GM23338 (cell line): ENCODE results near the gene BTBD9. TPM values are rescaled to one million over a fixed set of nuclear protein-coding genes. Genes with fewer than 3 reads are reported as not detected.

ENCODE experiments used
- ATAC-seq: fragments of 200-7000 bp; cut with Tn5 transposase; 3 replicates; pipeline ENCODE4 v1.9.1; 2020
- DNase-seq: peaks from one replicate; pipeline ENCODE4 v3.0.0-alpha.2; 2015; ENCODE audit warnings: low spot score
- H2AFZ ChIP-seq: fragments of 200-600 bp; sonication (generic); 2 replicates; pipeline ENCODE4 v1.8.0; 2016; ENCODE audit warnings: antibody characterized with exemption, mild to moderate bottlenecking, moderate library complexity
- H3F3A ChIP-seq: fragments of 200-600 bp; sonication (generic); replicated peaks from 2 replicates; pipeline ENCODE4 v1.8.0; 2017; ENCODE audit warnings: antibody characterized with exemption, mixed run types, low read depth
- H3K27ac ChIP-seq: fragments of 200-600 bp; sonication (generic); 2 replicates; pipeline ENCODE4 v1.6.1; 2016; ENCODE audit warnings: low read depth
- H3K27me3 ChIP-seq: fragments of 200-600 bp; sonication (generic); 2 replicates; pipeline ENCODE4 v1.8.0; 2016; ENCODE audit warnings: mild to moderate bottlenecking, mixed run types, moderate library complexity; ENCODE audit not compliant: insufficient read depth
- H3K36me3 ChIP-seq: fragments of 200-600 bp; sonication (generic); 2 replicates; pipeline ENCODE4 v1.8.0; 2016; ENCODE audit warnings: mild to moderate bottlenecking; ENCODE audit not compliant: insufficient read depth
- H3K4me1 ChIP-seq: fragments of 200-600 bp; sonication (generic); 2 replicates; pipeline ENCODE4 v1.8.0; 2016; ENCODE audit warnings: mild to moderate bottlenecking, moderate library complexity; ENCODE audit not compliant: insufficient read depth
- H3K4me2 ChIP-seq: fragments of 200-600 bp; sonication (generic); 2 replicates; pipeline ENCODE4 v1.7.1; 2017; ENCODE audit warnings: mixed run types
- H3K4me3 ChIP-seq: fragments of 200-600 bp; sonication (generic); 2 replicates; pipeline ENCODE4 v1.6.1; 2016; ENCODE audit warnings: mixed run types
- H3K79me2 ChIP-seq: fragments of 200-600 bp; sonication (generic); replicated peaks from 2 replicates; pipeline ENCODE4 v1.8.0; 2017; ENCODE audit warnings: mild to moderate bottlenecking; ENCODE audit not compliant: insufficient read depth
- H3K9me2 ChIP-seq: fragments of 200-600 bp; sonication (generic); 2 replicates; pipeline ENCODE4 v1.8.0; 2017; ENCODE audit not compliant: insufficient read depth
- H4K20me1 ChIP-seq: fragments of 200-600 bp; sonication (generic); replicated peaks from 2 replicates; pipeline ENCODE4 v1.8.0; 2017; ENCODE audit warnings: mild to moderate bottlenecking; ENCODE audit not compliant: insufficient read depth
- H3K27ac Mint-ChIP-seq: 2 replicates; pipeline ENCODE4 v1.8.0; 2020; ENCODE audit warnings: inconsistent platforms, mild to moderate bottlenecking, moderate library complexity, mixed read lengths
- H3K27me3 Mint-ChIP-seq: 3 replicates; pipeline ENCODE4 v1.8.0; 2022; ENCODE audit warnings: low read depth, mild to moderate bottlenecking, moderate library complexity, mixed read lengths, inconsistent platforms; ENCODE audit not compliant: insufficient read depth, poor library complexity
- H3K36me3 Mint-ChIP-seq: 3 replicates; pipeline ENCODE4 v1.8.0; 2021; ENCODE audit warnings: low read depth, mild to moderate bottlenecking, inconsistent platforms, moderate library complexity, mixed read lengths
- H3K4me1 Mint-ChIP-seq: 3 replicates; pipeline ENCODE4 v1.8.0; 2020; ENCODE audit warnings: mild to moderate bottlenecking, inconsistent platforms, mixed read lengths
- H3K4me3 Mint-ChIP-seq: 3 replicates; pipeline ENCODE4 v1.8.0; 2021; ENCODE audit warnings: moderate library complexity, mild to moderate bottlenecking, inconsistent platforms, mixed read lengths
- H3K9me3 Mint-ChIP-seq: 3 replicates; pipeline ENCODE4 v1.8.0; 2020; ENCODE audit warnings: moderate library complexity, mild to moderate bottlenecking, inconsistent platforms, mixed read lengths
- CREB1 ChIP-seq: fragments of 250-450 bp; sonication (Bioruptor Pico); IDR thresholded peaks from 2 replicates; pipeline ENCODE4 v1.5.0; 2020; ENCODE audit warnings: low read depth, mild to moderate bottlenecking, moderate library complexity
- ETS1 ChIP-seq: IDR thresholded peaks from 2 replicates; pipeline ENCODE4 v1.6.1; 2016; ENCODE audit warnings: antibody characterized with exemption
- EZH2 ChIP-seq: fragments of 200-600 bp; sonication (generic); IDR thresholded peaks from one replicate; pipeline ENCODE4 v1.8.0; 2017; ENCODE audit warnings: antibody characterized with exemption, mild to moderate bottlenecking, low read depth; ENCODE audit not compliant: unreplicated experiment
- JUNB ChIP-seq: IDR thresholded peaks from one replicate; pipeline ENCODE4 v1.6.1; 2016; ENCODE audit warnings: antibody characterized with exemption; ENCODE audit not compliant: unreplicated experiment
- NANOG ChIP-seq: IDR thresholded peaks from 2 replicates; pipeline ENCODE4 v1.6.1; 2016; ENCODE audit warnings: antibody characterized with exemption, borderline replicate concordance
- POLR2AphosphoS5 ChIP-seq: IDR thresholded peaks from 2 replicates; pipeline ENCODE4 v1.6.1; 2016; ENCODE audit warnings: antibody characterized with exemption, low read depth
- REST ChIP-seq: IDR thresholded peaks from one replicate; pipeline ENCODE4 v1.6.1; 2018; ENCODE audit warnings: antibody characterized with exemption; ENCODE audit not compliant: unreplicated experiment
- STAT1 ChIP-seq: IDR thresholded peaks from one replicate; pipeline ENCODE4 v1.6.1; 2016; ENCODE audit warnings: antibody characterized with exemption; ENCODE audit not compliant: unreplicated experiment
- ZNF114 ChIP-seq: fragments of 250-450 bp; sonication (Bioruptor Pico); IDR thresholded peaks from 2 replicates; pipeline ENCODE4 v1.5.0; 2020; ENCODE audit warnings: mild to moderate bottlenecking, moderate library complexity
- ZNF462 ChIP-seq: fragments of 250-450 bp; sonication (Bioruptor Pico); IDR thresholded peaks from 2 replicates; pipeline ENCODE4 v1.5.0; 2020; ENCODE audit warnings: mild to moderate bottlenecking, moderate library complexity
- polyA plus RNA-seq: library from polyadenylated mRNA; unstranded; fragments of >200 nt; fragmentation: Nextera tagmentation; extraction: Ambion mirVana; gene quantifications from 2 replicates; pipeline ENCODE4 v1.2.1, GENCODE V29; 2016
- total RNA-seq: library from RNA; depleted of rRNA; stranded (reverse); fragments of >200 nt; shearing (Covaris generic); gene quantifications from 2 replicates; pipeline ENCODE4 v1.2.3, GENCODE V29; 2014

BTBD9 gene
- total and polyA plus RNA-seq, 2 experiments from 2014 or later, result 4.2 to 5.3 TPM

- 0 out of 2 replicates have a peak overlapping the region, but pooled peaks have one; percentile 72 for H3K27ac ChIP-seq
- H3K4me3 ChIP-seq, result no peak overlapping the region
- H3K27me3 Mint-ChIP-seq, result peaks cover 9% of the 10 kb centered on the region
- no peaks in the 10 kb centered on the region; the same call in 1 of the 2 replicates for H3F3A ChIP-seq
- no peaks in the 10 kb centered on the region for H3K36me3 ChIP-seq
- peaks cover 6% of the 10 kb centered on the region; the same call in 1 of the 2 replicates for H3K9me2 ChIP-seq
- no peaks in the 10 kb centered on the region for H3K27me3 ChIP-seq
- H3K27ac Mint-ChIP-seq, result no peak overlapping the region
- peaks cover 37% of the 10 kb centered on the region for H3K4me1 Mint-ChIP-seq
- H3K4me1 ChIP-seq, result peaks cover 41% of the 10 kb centered on the region
- H4K20me1 ChIP-seq, result no peaks in the 10 kb centered on the region
- no peaks in the 10 kb centered on the region for H3K36me3 Mint-ChIP-seq
- H3K4me2 ChIP-seq, result no peak overlapping the region
- DNase-seq (no peak), ATAC-seq (no peak)
- H3K4me3 Mint-ChIP-seq, result no peak overlapping the region
- no peak overlapping the region for H2AFZ ChIP-seq
- H3K9me3 Mint-ChIP-seq, result no peaks in the 10 kb centered on the region; the same call in 2 of the 3 replicates
- no peaks in the 10 kb centered on the region for H3K79me2 ChIP-seq
- TF ChIP-seq ZNF114 (no peak), NANOG (no peak), ETS1 (no peak), STAT1 (no peak), CREB1 (CRISPR knock-in tag) (no peak), REST (no peak), JUNB (no peak), EZH2 (no peak), POLR2AphosphoS5 (no peak), ZNF462 (CRISPR knock-in tag) (no peak)
These were observed 424.5 kb downstream of the BTBD9 start for GRCh38 chr6:38215225-38215624.
